GM12878 (cell line): ENCODE results near the gene TMPRSS4. TPM values are rescaled to one million over a fixed set of nuclear protein-coding genes. Genes with fewer than 3 reads are reported as not detected.

ENCODE experiments used
- ATAC-seq: fragments of 200-7000 bp; cut with Tn5 transposase; 3 replicates; pipeline ENCODE4 v1.9.1; 2020; ENCODE audit warnings: mild to moderate bottlenecking, moderate library complexity
- BruUV-seq: library from RNA; stranded (reverse); fragments of 400-500 nt; replicated peaks from 2 replicates; lab custom pipeline; 2021; lab: Mats Ljungman, UMichigan
- CTCF ChIA-PET: fragments of 300-600 bp; sonication (Branson Sonifier 250); formaldehyde crosslinking; extraction: SDS; loops from one replicate; lab custom pipeline; 2021; ENCODE audit warnings: inconsistent platforms; lab: Yijun Ruan, JAX
- POLR2A ChIA-PET: fragments of 350-600 bp; formaldehyde crosslinking; extraction: SDS; loops from one replicate; lab custom pipeline; 2021; ENCODE audit warnings: inconsistent platforms; lab: Charles Lee
- RAD21 ChIA-PET: fragments of 300-600 bp; sonication (Branson Sonifier 250); formaldehyde crosslinking; loops from one replicate; lab custom pipeline; 2023; ENCODE audit warnings: antibody characterized with exemption; ENCODE audit not compliant: unreplicated experiment; lab: Charles Lee
- SMC1A ChIA-PET: fragments of 300-600 bp; sonication (Branson Sonifier 250); formaldehyde crosslinking; loops from one replicate; lab custom pipeline; 2023; ENCODE audit not compliant: unreplicated experiment, uncharacterized antibody; lab: Charles Lee
- DNase-seq: peaks from one replicate; pipeline ENCODE4 v3.0.0-alpha.2; 2011; ENCODE audit warnings: low read depth, low spot score
- FAIRE-seq: peaks from 3 replicates; lab custom pipeline; 2011; peaks lifted over from hg19 to GRCh38; lab: Jason Lieb, UNC
- H2AFZ ChIP-seq: 2 replicates; pipeline ENCODE4 v1.6.0; 2011; ENCODE audit warnings: low read depth, low read length, control low read depth; ENCODE audit not compliant: control insufficient read depth
- H3K27ac ChIP-seq: 2 replicates; pipeline ENCODE4 v1.5.1; 2011; ENCODE audit warnings: control low read depth; ENCODE audit not compliant: control insufficient read depth, insufficient read depth
- H3K27me3 ChIP-seq, 2 experiments: replicated peaks in 1 of 2; 2 replicates each; pipeline versions ENCODE4 v1.6.0 to v1.6.1; 2011; ENCODE audit warnings: low read length in 1 of 2; ENCODE audit not compliant: control insufficient read depth in 2 of 2, insufficient read depth in 2 of 2
- H3K36me3 ChIP-seq, 2 experiments: 2 replicates each; pipeline ENCODE4 v1.5.1; 2011; ENCODE audit warnings: low read length in 1 of 2; ENCODE audit not compliant: control insufficient read depth in 2 of 2, insufficient read depth in 2 of 2
- H3K4me1 ChIP-seq: 2 replicates; pipeline ENCODE4 v1.6.1; 2011; ENCODE audit warnings: mild to moderate bottlenecking, low read length, moderate library complexity, mixed read lengths; ENCODE audit not compliant: control insufficient read depth, insufficient read depth
- H3K4me2 ChIP-seq: 2 replicates; pipeline ENCODE4 v1.6.0; 2011; ENCODE audit warnings: control low read depth; ENCODE audit not compliant: control insufficient read depth, insufficient read depth
- H3K4me3 ChIP-seq: fragments of 200-600 bp; sonication (generic); 2 replicates; pipeline ENCODE4 v1.5.1; 2016
- H3K79me2 ChIP-seq: 2 replicates; pipeline ENCODE4 v1.6.0; 2011; ENCODE audit warnings: low read length; ENCODE audit not compliant: control insufficient read depth, insufficient read depth
- H3K9ac ChIP-seq: 2 replicates; pipeline ENCODE4 v1.8.0; 2011; ENCODE audit warnings: low read length, control low read depth, mixed read lengths; ENCODE audit not compliant: control insufficient read depth, insufficient read depth
- H3K9me3 ChIP-seq: replicated peaks from 3 replicates; pipeline ENCODE4 v1.5.1; 2011; ENCODE audit warnings: mild to moderate bottlenecking, low read length; ENCODE audit not compliant: control insufficient read depth, insufficient read depth
- H4K20me1 ChIP-seq: 2 replicates; pipeline ENCODE4 v1.6.0; 2011; ENCODE audit not compliant: control insufficient read depth, insufficient read depth
- BCLAF1 ChIP-seq: fragments of 450-650 bp; IDR thresholded peaks from 2 replicates; pipeline ENCODE4 v1.6.1; 2017; ENCODE audit warnings: antibody characterized with exemption, mild to moderate bottlenecking, moderate library complexity
- PKNOX1 ChIP-seq: fragments of 450-650 bp; IDR thresholded peaks from 2 replicates; pipeline ENCODE4 v1.6.1; 2016; ENCODE audit warnings: mild to moderate bottlenecking
- PML ChIP-seq: IDR thresholded peaks from 2 replicates; pipeline ENCODE4 v1.6.1; 2012; ENCODE audit warnings: low read length, inconsistent platforms
- SPI1 ChIP-seq: IDR thresholded peaks from 2 replicates; pipeline ENCODE4 v1.6.1; 2011; ENCODE audit warnings: low read depth, mild to moderate bottlenecking, low read length, moderate library complexity, borderline replicate concordance; ENCODE audit not compliant: insufficient read depth
- WGBS: methylation state at CpG from one replicate; pipeline ENCODE4 v1.1.6; 2016; ENCODE audit warnings: low lambda C conversion rate; ENCODE audit not compliant: insufficient replicate concordance, insufficient coverage; ENCODE audit errors: missing lambda C conversion rate; 5-methylcytosine and 5-hydroxymethylcytosine counted together
- in situ Hi-C: fragments of 300-500 bp; cut with MboI; formaldehyde crosslinking; loops from 9 replicates; pipeline ENCODE4 v1.14.3; 2018; ENCODE audit warnings: mixed read lengths
- intact Hi-C: fragments of 100-400 bp; cut with micrococcal nuclease; formaldehyde crosslinking; loops from one replicate; pipeline ENCODE4 v1.14.2; 2022; ENCODE audit not compliant: unreplicated experiment
- polyA plus RNA-seq, 11 experiments: library from polyadenylated mRNA; depleted of rRNA in 4 of 11; unstranded in 6 of 11; stranded (reverse) in 5 of 11; fragments of >200 nt; fragmentation: Nextera tagmentation in 4 of 11; fragmentation: Illumina TruSeq in 1 of 11; extraction: Ambion mirVana in 4 of 11; extraction: Trizol in 1 of 11; gene quantifications; 1 replicate in 1 of 11; 2 replicates in 10 of 11; pipeline versions ENCODE4 v1.2.1 to v1.2.3, GENCODE V29; 2011 to 2016; ENCODE audit warnings: inconsistent platforms in 2 of 11, missing spikeins in 2 of 11, low read depth in 1 of 11
- total RNA-seq, 4 experiments: library from RNA; depleted of rRNA in 3 of 4; stranded (reverse); fragments of >200 nt in 3 of 4; fragmentation: Illumina TruSeq in 1 of 4; extraction: Trizol in 1 of 4; gene quantifications; 2 replicates each; pipeline versions ENCODE4 v1.2.1 to v1.2.3, GENCODE V29; 2013 to 2021

TMPRSS4 gene
- total and polyA plus RNA-seq, 10 of the 15 experiments (the other 5 are each of a cell fraction or from before 2014, with no cell fraction given), result 0.14 to 0.26 TPM; not detected in 8

- peaks cover 9 to 24% of the 10 kb centered on the region in 2 experiments for H3K27me3 ChIP-seq
- BruUV-seq, result no TSS peak
- ChIA-PET SMC1A (interaction anchor here (1.0 to 7.6 kb wide), 3 partner anchors 24 to 339 kb away, joined by 3 to 49 read pairs (median 4); no protein-coding TSS in a partner anchor), RAD21 (interaction anchor here (7.7 kb wide), 1 partner anchor 23 kb away, joined by 52 read pairs; no protein-coding TSS in a partner anchor), CTCF (interaction anchor here (0.8 to 7.7 kb wide), 6 partner anchors 23 to 140 kb away, joined by 3 to 85 read pairs (median 5); no protein-coding TSS in a partner anchor), POLR2A (interaction anchor here (0.6 kb wide), 1 partner anchor 99 kb away, joined by 3 read pairs; no protein-coding TSS in a partner anchor)
- no peaks in the 10 kb centered on the region for H3K36me3 ChIP-seq
- ATAC-seq (no peak), FAIRE-seq (no peak), DNase-seq (no peak)
- H3K27ac ChIP-seq, result no peak overlapping the region
- TF ChIP-seq BCLAF1 (no peak), SPI1 (peak; percentile 18; the same call in 1 of the 2 replicates), PML (no peak), PKNOX1 (peak; percentile 52)
- no peaks in the 10 kb centered on the region for H3K9me3 ChIP-seq
- no peak overlapping the region for H3K4me3 ChIP-seq
- no peak overlapping the region for H2AFZ ChIP-seq
- no peaks in the 10 kb centered on the region for H4K20me1 ChIP-seq
- no peak overlapping the region for H3K4me2 ChIP-seq
- 45% methylated on average over 3 of the region's 3 CpGs for WGBS
- H3K9ac ChIP-seq, result no peak overlapping the region
- intact Hi-C loops (loop anchor here (5.0 kb wide), 3 partner anchors 205 to 420 kb away; partner anchors contain the start of gene IFT46), in situ Hi-C loops (no loop called here)
- no peaks in the 10 kb centered on the region for H3K4me1 ChIP-seq
- H3K79me2 ChIP-seq, result no peaks in the 10 kb centered on the region
Observed at GRCh38 chr11:118147502-118147901, 70.6 kb downstream of the TMPRSS4 start.
